GM13977 (cell line): ENCODE data around the gene ATP23.

Experiments
- DNase-seq: peaks from one replicate; pipeline ENCODE4 v3.0.0; 2012; ENCODE audit warnings: low spot score
- CTCF ChIP-seq: IDR thresholded peaks from 2 replicates; pipeline ENCODE4 v1.5.1; 2012; ENCODE audit warnings: mild to moderate bottlenecking, control low read depth; ENCODE audit not compliant: insufficient read depth; ENCODE audit errors: extremely low read depth, missing control alignments
- in situ Hi-C: fragments of 300-500 bp; cut with MboI; formaldehyde crosslinking; loops from one replicate; pipeline ENCODE4 v1.12.0; 2022; ENCODE audit warnings: low sequenced_read_pairs, low pct_unique_long_range_greater_than_20kb, mixed read lengths, inconsistent platforms; ENCODE audit not compliant: unreplicated experiment

Gene ATP23

GRCh38 chr12:57965766-57966165 lies 24.4 kb downstream of the ATP23 start:
- in situ Hi-C loops = no loop called here
- DNase-seq = no peak
- no peak for TF ChIP-seq CTCF

GRCh38 chr12:57966536-57966935 lies 25.2 kb downstream of the ATP23 start:
- in situ Hi-C loops = no loop called here
- no peak for DNase-seq
- no peak for TF ChIP-seq CTCF

- in situ Hi-C loops = no loop called here
- DNase-seq = no peak
- peak; percentile 56 for TF ChIP-seq CTCF
Measured at GRCh38 chr12:57983146-57983857, 41.9 kb downstream of the ATP23 start.

GRCh38 chr12:57983858-57984505 lies 42.6 kb downstream of the ATP23 start:
- DNase-seq = no peak
- in situ Hi-C loops = no loop called here
- no peak for TF ChIP-seq CTCF

GRCh38 chr12:57984629-57985151 lies 43.3 kb downstream of the ATP23 start:
- in situ Hi-C loops = no loop called here
- TF ChIP-seq CTCF = no peak
- no peak for DNase-seq

- DNase-seq = no peak
- no peak for TF ChIP-seq CTCF
- in situ Hi-C loops = no loop called here
Measured at GRCh38 chr12:57985685-57986084, 44.3 kb downstream of the ATP23 start.
